ENCODE data around the gene TMOD1. TPM values are rescaled to one million over a fixed set of nuclear protein-coding genes. Genes with fewer than 3 reads are reported as not detected.

TMOD1 gene
- total and polyA plus RNA-seq, 9 of the 15 experiments (the other 6 are each of a cell fraction or from before 2014, with no cell fraction given): 7.1 to 41.2 (median 14.2) TPM

- no peak for TF ChIP-seq MGA (IDR thresholded peaks at IDR 0.05)
- no peak for TF ChIP-seq THRB (CRISPR knock-in tag; conservative IDR thresholded peaks at IDR 0.05)
- no peak for TF ChIP-seq CEBPB (tag; IDR thresholded peaks at IDR 0.05)
- TF ChIP-seq, protein P1, sequence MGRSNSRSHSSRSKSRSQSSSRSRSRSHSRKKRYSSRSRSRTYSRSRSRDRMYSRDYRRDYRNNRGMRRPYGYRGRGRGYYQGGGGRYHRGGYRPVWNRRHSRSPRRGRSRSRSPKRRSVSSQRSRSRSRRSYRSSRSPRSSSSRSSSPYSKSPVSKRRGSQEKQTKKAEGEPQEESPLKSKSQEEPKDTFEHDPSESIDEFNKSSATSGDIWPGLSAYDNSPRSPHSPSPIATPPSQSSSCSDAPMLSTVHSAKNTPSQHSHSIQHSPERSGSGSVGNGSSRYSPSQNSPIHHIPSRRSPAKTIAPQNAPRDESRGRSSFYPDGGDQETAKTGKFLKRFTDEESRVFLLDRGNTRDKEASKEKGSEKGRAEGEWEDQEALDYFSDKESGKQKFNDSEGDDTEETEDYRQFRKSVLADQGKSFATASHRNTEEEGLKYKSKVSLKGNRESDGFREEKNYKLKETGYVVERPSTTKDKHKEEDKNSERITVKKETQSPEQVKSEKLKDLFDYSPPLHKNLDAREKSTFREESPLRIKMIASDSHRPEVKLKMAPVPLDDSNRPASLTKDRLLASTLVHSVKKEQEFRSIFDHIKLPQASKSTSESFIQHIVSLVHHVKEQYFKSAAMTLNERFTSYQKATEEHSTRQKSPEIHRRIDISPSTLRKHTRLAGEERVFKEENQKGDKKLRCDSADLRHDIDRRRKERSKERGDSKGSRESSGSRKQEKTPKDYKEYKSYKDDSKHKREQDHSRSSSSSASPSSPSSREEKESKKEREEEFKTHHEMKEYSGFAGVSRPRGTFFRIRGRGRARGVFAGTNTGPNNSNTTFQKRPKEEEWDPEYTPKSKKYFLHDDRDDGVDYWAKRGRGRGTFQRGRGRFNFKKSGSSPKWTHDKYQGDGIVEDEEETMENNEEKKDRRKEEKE (IDR thresholded peaks at IDR 0.05; ENCODE audit: borderline replicate concordance in 1 of 2, control insufficient read depth in 1 of 2, low read depth in 2 of 2, low read length in 1 of 2): no peak
- no peak for TF ChIP-seq TAF7 (tag; IDR thresholded peaks at IDR 0.05)
- TF ChIP-seq BDP1 (IDR thresholded peaks at IDR 0.05; ENCODE audit: insufficient read depth, insufficient read length): no peak
- TF ChIP-seq ZNF239 (CRISPR knock-in tag; IDR thresholded peaks at IDR 0.05): no peak
- no peak for TF ChIP-seq HINFP (tag; conservative IDR thresholded peaks at IDR 0.05; ENCODE audit: low read depth)
- TF ChIP-seq ARID1B (IDR thresholded peaks at IDR 0.05): peak; percentile 81
- TF ChIP-seq MEF2D (tag; conservative IDR thresholded peaks at IDR 0.05; ENCODE audit: low read depth): no peak
- TF ChIP-seq ZNF583 (CRISPR knock-in tag; IDR thresholded peaks at IDR 0.05): no peak
These were observed 66.4 kb downstream of the TMOD1 start (continued) for GRCh38 chr9:97567894-97568202.

All from K562 (cell line).